ENCODE measurements around the gene KRTCAP2.

GRCh38 chr1:155136748-155137147 lies 36.4 kb downstream of the KRTCAP2 start:
- TF ChIP-seq POLR2A (IDR thresholded peaks at IDR 0.05) (no peak), CTCF (IDR thresholded peaks at IDR 0.05) (no peak)
